ENCODE measurements around the gene CHMP2B.
"Not testable (repeated sequence)": the region's sequence is repeated elsewhere in the genome, so short reads cannot be mapped to it uniquely, and the experiment has no call there.

The CHMP2B gene

DNA sequence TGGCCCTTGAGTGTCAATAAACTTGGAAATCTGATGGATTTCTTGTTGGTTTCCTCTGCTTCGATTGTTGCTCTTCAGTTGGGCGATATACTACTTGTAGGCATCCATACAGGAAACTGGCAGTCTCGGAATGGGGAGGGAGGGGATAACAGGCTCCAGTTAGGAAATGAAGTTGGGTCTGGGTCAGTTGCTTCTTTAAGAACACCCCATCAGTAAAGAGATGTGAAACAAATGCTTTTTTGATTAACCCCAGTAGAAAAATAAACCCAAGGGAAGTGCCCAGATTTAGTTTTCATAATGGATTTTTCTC lies 681 bp downstream of the CHMP2B start:
- no peak for DNase-seq (ENCODE audit: extremely low read depth, low read depth)
- no peak for TF ChIP-seq CTCF (IDR thresholded peaks at IDR 0.05; ENCODE audit: low read depth, low read length)

DNA sequence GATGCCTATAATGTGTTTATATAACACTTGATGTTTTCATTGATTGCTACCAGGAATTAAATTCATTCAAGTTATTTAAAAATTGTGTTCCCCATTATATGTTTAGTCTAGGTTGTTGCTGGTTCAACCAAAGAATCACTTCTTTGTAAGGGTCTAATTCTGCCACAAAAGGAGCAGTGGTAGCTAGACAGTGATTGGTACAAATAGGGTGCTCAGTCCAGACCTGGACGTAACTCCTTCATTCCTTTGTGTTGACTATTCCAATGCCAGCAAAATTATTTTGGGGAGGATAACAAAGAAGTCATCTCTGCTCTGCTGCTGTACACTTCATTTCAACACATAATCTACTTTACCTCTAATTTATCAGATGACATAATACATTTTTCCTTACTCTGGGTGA lies 1.2 kb downstream of the CHMP2B start:
- no peak for TF ChIP-seq CTCF (IDR thresholded peaks at IDR 0.05; ENCODE audit: low read depth, low read length)
- DNase-seq (ENCODE audit: extremely low read depth, low read depth), result no peak

DNA sequence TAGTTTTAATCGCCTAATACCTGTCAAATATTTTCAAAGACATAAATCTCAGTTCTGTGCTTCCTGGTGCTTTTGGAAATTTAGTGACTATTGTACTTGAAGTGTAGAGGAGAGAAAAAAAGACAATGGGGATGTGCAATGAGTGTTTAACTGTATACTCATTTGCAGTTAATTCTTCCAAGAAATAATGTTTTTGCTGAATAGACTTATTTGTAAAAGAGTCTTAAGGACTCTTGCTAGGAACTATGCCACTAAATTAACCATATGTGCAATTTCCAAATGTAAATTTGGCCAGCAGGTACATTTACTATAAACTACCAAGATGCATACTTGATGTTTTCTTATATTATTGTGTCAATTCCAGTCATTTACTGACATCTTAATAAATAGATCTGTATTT lies 2.0 kb downstream of the CHMP2B start:
- DNase-seq (ENCODE audit: extremely low read depth, low read depth), result no peak
- TF ChIP-seq CTCF (IDR thresholded peaks at IDR 0.05; ENCODE audit: low read depth, low read length), result no peak

DNA sequence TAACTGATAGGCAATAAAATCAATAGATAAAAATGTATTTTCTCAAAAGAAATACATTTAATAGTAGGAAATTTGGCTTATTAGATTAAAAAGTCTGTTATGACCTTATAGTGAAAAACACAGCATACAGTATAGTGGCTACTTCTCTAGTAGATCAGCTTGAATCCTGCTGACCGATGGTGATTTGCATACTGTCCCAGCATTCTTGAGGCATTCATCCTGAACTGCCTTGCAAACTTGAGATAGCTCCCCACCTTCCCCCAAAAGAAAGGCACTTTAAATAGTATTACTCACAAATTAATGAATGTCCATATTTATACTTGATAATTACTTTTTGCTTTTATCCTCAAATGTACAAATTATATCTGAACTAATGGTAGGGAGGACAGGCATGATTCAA lies 6.7 kb downstream of the CHMP2B start:
- DNase-seq (ENCODE audit: extremely low read depth, low read depth), result no peak
- TF ChIP-seq CTCF (IDR thresholded peaks at IDR 0.05; ENCODE audit: low read depth, low read length), result no peak

- TF ChIP-seq CTCF (IDR thresholded peaks at IDR 0.05; ENCODE audit: low read depth, low read length), result no peak
- no peak for DNase-seq (ENCODE audit: extremely low read depth, low read depth)
These were observed 9.0 kb downstream of the CHMP2B start for GRCh38 chr3:87236093-87236492.

DNA sequence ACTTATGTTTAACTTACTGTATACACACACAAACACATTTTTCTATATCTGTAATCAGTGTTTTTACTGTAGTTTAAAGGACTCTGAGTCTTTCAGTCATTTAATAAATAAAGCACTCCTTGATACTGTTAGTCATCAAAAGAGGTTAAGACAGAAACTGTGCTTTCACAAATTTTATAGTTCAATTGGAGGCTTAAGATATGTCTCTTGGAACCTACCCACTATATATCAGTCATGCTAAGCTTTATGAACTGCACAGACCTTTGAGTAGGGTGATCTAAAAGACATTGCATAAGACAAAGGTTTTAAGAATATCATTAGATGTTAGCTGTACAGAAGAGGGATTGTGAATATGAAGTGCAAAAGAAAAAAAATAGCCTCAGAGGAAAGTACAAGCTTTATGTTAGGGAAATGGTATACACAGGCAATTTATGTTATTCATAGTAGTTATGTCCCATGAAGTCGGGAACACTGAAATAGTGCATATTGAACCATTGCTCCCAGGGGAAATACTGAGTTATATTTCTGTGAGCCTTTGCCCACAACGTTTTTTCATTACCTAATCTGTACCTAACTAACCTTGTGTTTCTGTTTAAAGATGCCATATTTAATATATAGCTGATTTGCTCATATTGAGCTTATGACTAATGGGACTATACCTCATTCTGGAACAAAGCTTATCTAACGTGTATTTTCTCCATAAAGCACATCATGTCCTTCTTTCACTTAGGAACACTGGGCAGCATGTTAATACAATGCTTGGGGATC lies 19.7 kb downstream of the CHMP2B start:
- no peak for TF ChIP-seq CTCF (IDR thresholded peaks at IDR 0.05; ENCODE audit: low read depth, low read length)
- DNase-seq (ENCODE audit: extremely low read depth, low read depth), result no peak

DNA sequence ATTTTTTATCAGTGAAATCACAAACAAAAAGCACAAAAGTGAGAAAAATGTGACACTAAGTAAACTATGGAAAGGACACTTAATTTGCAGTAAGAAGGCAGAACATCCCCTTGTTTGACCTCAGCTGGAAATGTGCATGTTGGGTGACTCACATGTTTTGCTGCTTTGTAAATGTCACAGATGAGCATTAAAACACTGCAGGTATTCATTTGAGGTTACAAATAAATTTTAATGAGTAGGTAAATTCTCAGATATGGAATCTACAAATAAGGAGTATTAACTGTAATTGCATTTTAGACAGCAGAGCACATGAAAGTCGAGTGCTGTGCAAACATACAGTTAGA lies 20.3 kb downstream of the CHMP2B start:
- no peak for TF ChIP-seq CTCF (IDR thresholded peaks at IDR 0.05; ENCODE audit: low read depth, low read length)
- no peak for DNase-seq (ENCODE audit: extremely low read depth, low read depth)

- not testable (repeated sequence) for DNase-seq (ENCODE audit: extremely low read depth, low read depth)
These were observed 21.1 kb downstream of the CHMP2B start for GRCh38 chr3:87248231-87248630.

All from AG09319 (cell line).